ENCODE measurements around the gene FAM107A. TPM values are rescaled to one million over a fixed set of nuclear protein-coding genes. Genes with fewer than 3 reads are reported as not detected.

FAM107A gene
- total and polyA plus RNA-seq, 2 of the 13 experiments (the other 11 are each of a cell fraction or from before 2014, with no cell fraction given), result not detected

- no peak overlapping the region for H3K27ac ChIP-seq (ENCODE audit: extremely low read length, insufficient read depth, low read length)
- peaks cover 0 to 9% of the 10 kb centered on the region in 2 experiments; a peak in 3 of 5 replicates for H3K27me3 ChIP-seq (ENCODE audit: control insufficient read depth in 1 of 2, insufficient read depth in 2 of 2, low read length in 2 of 2)
- CTCF ChIA-PET (ENCODE audit: low intra/inter-chr PET ratio, low total read pairs), result no interaction called here
- no peak overlapping the region for H3K4me3 ChIP-seq (replicated peaks in 1 of 3; ENCODE audit: insufficient read depth in 1 of 3, low read depth in 2 of 3, low read length in 3 of 3)
- no TSS peak for BruUV-seq (replicated peaks)
- H3K4me1 ChIP-seq (ENCODE audit: insufficient read depth, low read length), result peaks cover 14% of the 10 kb centered on the region
- intact Hi-C loops (cut with micrococcal nuclease; ENCODE audit: unreplicated experiment) (loop anchor here (2.0 kb wide), 1 partner anchor 69 kb away; no protein-coding TSS in a partner anchor), in situ Hi-C loops (cut with HindIII; ENCODE audit: extremely low pct_ligation_motif_present, low pct_unique_long_range_greater_than_20kb) (no loop called here)
- no peak overlapping the region for H2AFZ ChIP-seq (ENCODE audit: low read length)
- no peak overlapping the region for H3K9ac ChIP-seq (ENCODE audit: insufficient read depth, low read depth, low read length)
- 0% methylated on average over 3 of the region's 3 CpGs for WGBS (ENCODE audit: low lambda C conversion rate)
- H3K9me3 ChIP-seq (ENCODE audit: low read length), result no peaks in the 10 kb centered on the region
- DNase-seq (ENCODE audit: low spot score) (no peak), FAIRE-seq (no peak), ATAC-seq (no peak)
- H3K79me2 ChIP-seq (ENCODE audit: insufficient read depth, low read length), result no peaks in the 10 kb centered on the region
- H4K20me1 ChIP-seq (ENCODE audit: insufficient read depth, low read length), result no peaks in the 10 kb centered on the region
- no peaks in the 10 kb centered on the region for H3K36me3 ChIP-seq (replicated peaks in 1 of 2; ENCODE audit: control insufficient read depth in 1 of 2, insufficient read depth in 2 of 2, low read length in 2 of 2)
- POLR2A ChIA-PET, result no interaction called here
- H3K4me2 ChIP-seq (ENCODE audit: low read depth, low read length), result no peak overlapping the region
- TF ChIP-seq TFE3 (CRISPR knock-in tag; IDR thresholded peaks at IDR 0.05) (peak; percentile 41; the same call in 1 of the 2 replicates), ESRRA (CRISPR knock-in tag; IDR thresholded peaks at IDR 0.05; ENCODE audit: low read depth) (no peak), AHR (CRISPR knock-in tag; IDR thresholded peaks at IDR 0.05) (no peak), MIER2 (CRISPR knock-in tag; IDR thresholded peaks at IDR 0.05) (peak; percentile 96), YEATS4 (CRISPR knock-in tag; IDR thresholded peaks at IDR 0.05; ENCODE audit: borderline replicate concordance) (no peak), ZNF510 (CRISPR knock-in tag; IDR thresholded peaks at IDR 0.05; ENCODE audit: low read depth) (no peak), PLRG1 (conservative IDR thresholded peaks at IDR 0.05) (no peak), EHMT2 (IDR thresholded peaks at IDR 0.05; ENCODE audit: borderline replicate concordance, low read depth, low read length) (0 out of 2 replicates have a peak, but pooled peaks have one; percentile 74), ZBTB43 (CRISPR knock-in tag; conservative IDR thresholded peaks at IDR 0.05) (0 out of 2 replicates have a peak, but pooled peaks have one; percentile 36), CBFB (CRISPR knock-in tag; IDR thresholded peaks at IDR 0.05) (no peak), ZSCAN9 (CRISPR knock-in tag; IDR thresholded peaks at IDR 0.05; ENCODE audit: borderline replicate concordance) (0 out of 2 replicates have a peak, but pooled peaks have one; percentile 63), FOXO4 (CRISPR knock-in tag; conservative IDR thresholded peaks at IDR 0.05) (0 out of 2 replicates have a peak, but pooled peaks have one; percentile 32), ZBTB25 (CRISPR knock-in tag; IDR thresholded peaks at IDR 0.05) (0 out of 2 replicates have a peak, but pooled peaks have one; percentile 53), SALL1 (CRISPR knock-in tag; IDR thresholded peaks at IDR 0.05) (peak; percentile 41; the same call in 1 of the 2 replicates), REST (IDR thresholded peaks at IDR 0.05; ENCODE audit: borderline replicate concordance in 1 of 2, low read depth in 1 of 2, low read length in 2 of 2) (peak; percentile 85 to 97)
These were observed 10.9 kb upstream of the FAM107A start for GRCh38 chr3:58588030-58588614.

Measured in HepG2 (cell line).